ENCODE measurements around the gene ITPA. TPM values are rescaled to one million over a fixed set of nuclear protein-coding genes. Genes with fewer than 3 reads are reported as not detected.

ITPA gene
- total and polyA plus RNA-seq, 2 of the 13 experiments (the other 11 are each of a cell fraction or from before 2014, with no cell fraction given): 60.1 to 103 TPM

- TF ChIP-seq TBL1XR1 (IDR thresholded peaks at IDR 0.05; ENCODE audit: borderline replicate concordance, low read length, partially characterized antibody) (no peak), ZNF407 (CRISPR knock-in tag; IDR thresholded peaks at IDR 0.05; ENCODE audit: not compliant biosample characterization) (peak; percentile 6), ZNF781 (CRISPR knock-in tag; IDR thresholded peaks at IDR 0.05; ENCODE audit: borderline replicate concordance, not compliant biosample characterization) (peak; percentile 44), POGZ (CRISPR knock-in tag; IDR thresholded peaks at IDR 0.05) (no peak), SATB2 (CRISPR knock-in tag; IDR thresholded peaks at IDR 0.05) (0 out of 2 replicates have a peak, but pooled peaks have one; percentile 29), ZNF441 (CRISPR knock-in tag; IDR thresholded peaks at IDR 0.05; ENCODE audit: borderline replicate concordance) (peak; percentile 71; the same call in 1 of the 2 replicates), CBX1 (IDR thresholded peaks at IDR 0.05; ENCODE audit: low read depth) (no peak), ZBTB42 (CRISPR knock-in tag; IDR thresholded peaks at IDR 0.05) (0 out of 2 replicates have a peak, but pooled peaks have one; percentile 45), ZBTB8A (CRISPR knock-in tag; IDR thresholded peaks at IDR 0.05; ENCODE audit: borderline replicate concordance, low read depth) (no peak), ZNF772 (CRISPR knock-in tag; IDR thresholded peaks at IDR 0.05) (no peak), ZEB1 (IDR thresholded peaks at IDR 0.05; ENCODE audit: insufficient replicate concordance, low read depth) (no peak), PBX2 (CRISPR knock-in tag; IDR thresholded peaks at IDR 0.05) (no peak), ZNF766 (CRISPR knock-in tag; IDR thresholded peaks at IDR 0.05; ENCODE audit: borderline replicate concordance) (peak; percentile 72; the same call in 1 of the 2 replicates), ZNF816 (CRISPR knock-in tag; IDR thresholded peaks at IDR 0.05; ENCODE audit: borderline replicate concordance) (no peak), ZNF235 (CRISPR knock-in tag; IDR thresholded peaks at IDR 0.05; ENCODE audit: borderline replicate concordance) (no peak; the same call in 1 of the 2 replicates), EP300 (IDR thresholded peaks at IDR 0.05; ENCODE audit: low read depth in 2 of 2, low read length in 2 of 2) (no peak), EP300 (CRISPR knock-in tag; IDR thresholded peaks at IDR 0.05; ENCODE audit: borderline replicate concordance) (no peak)
These were observed 29.9 kb downstream of the ITPA start, which contains the start of gene SLC4A11 (continued) for GRCh38 chr20:3239026-3239866.

Data from HepG2 (cell line).